ENCODE results near the gene B4GALT5. TPM values are rescaled to one million over a fixed set of nuclear protein-coding genes. Genes with fewer than 3 reads are reported as not detected.

Gene B4GALT5
- total and polyA plus RNA-seq, 2 donors (not counting 1 experiment from before 2014, with no cell fraction given): 21.0 to 28.0 TPM

DNA sequence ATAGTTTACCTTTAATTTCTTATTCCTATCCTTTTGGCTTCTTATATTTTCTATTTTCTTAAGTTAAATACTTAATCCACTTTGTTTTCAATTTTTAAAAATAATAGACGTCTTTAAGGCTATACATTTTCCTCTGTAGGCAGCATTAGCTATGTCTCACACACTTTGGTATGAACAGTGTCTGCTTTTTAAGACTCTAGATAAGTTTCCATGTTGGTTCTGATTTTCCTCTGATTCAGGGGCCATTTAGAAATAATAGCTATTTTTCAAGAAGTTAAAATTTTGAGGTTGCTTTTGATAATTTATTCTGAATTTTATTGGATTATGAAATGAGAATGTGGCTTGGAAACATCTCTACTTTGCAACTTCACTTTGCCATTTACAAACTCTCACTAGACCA lies 91.4 kb downstream of the B4GALT5 start:
- DNase-seq (ENCODE audit: low read depth in 2 of 2): no peak
- no peaks in the 10 kb centered on the region for H3K9me3 ChIP-seq (ENCODE audit: control insufficient read depth, insufficient read depth, low read depth, low read length)
- H3K79me2 ChIP-seq (ENCODE audit: control insufficient read depth, insufficient read depth, low read length): no peaks in the 10 kb centered on the region

DNA sequence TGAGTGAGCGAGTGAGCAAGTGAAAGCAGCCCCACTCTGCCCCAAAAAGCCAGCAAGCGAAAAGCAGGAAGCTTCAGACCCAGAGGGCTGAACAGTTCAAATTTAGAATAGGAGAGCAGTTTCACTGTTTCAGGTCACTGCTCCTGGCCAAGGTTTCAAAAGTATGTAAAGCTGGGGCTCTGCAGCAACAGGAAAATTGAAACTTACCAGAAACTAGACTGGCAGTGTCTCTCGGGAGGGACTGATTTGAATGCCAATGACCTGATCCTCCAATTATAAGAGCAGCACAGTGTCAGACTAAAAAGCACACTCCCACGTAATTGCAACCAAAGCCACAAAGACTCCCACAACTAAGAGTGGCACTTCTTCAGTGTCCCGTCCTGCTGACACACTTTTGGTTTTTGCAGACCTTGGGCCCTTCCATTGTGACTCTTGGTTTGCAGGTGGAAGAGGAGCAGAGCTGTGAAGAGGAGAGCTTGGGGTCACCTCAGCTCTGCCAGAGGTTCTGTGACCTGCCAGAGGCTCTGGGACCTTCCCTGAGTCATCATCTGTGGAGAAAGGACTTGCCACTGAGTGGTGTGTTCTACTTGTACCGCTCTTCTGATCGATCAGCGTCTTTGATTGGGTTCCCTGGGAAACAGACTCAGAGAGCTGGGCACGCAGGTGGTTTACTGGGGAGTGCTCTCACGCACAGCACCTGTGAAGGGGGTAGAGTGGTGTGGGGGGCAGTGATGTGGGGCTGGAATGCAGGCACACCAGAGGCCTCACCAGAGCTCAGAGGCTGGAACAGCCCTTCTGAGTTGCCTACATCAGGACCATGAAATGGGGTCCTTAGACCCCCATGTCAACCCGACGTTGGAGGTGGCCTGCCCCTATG lies 93.1 kb downstream of the B4GALT5 start:
- Histone ChIP-seq H3K4me1 (ENCODE audit: control insufficient read depth, extremely low read depth, insufficient read depth, low read length) (no peaks in the 10 kb centered on the region), H3K79me2 (ENCODE audit: control insufficient read depth, insufficient read depth, low read length) (no peaks in the 10 kb centered on the region), H3K27me3 (ENCODE audit: control insufficient read depth, insufficient read depth, low read length) (no peaks in the 10 kb centered on the region), H3K36me3 (ENCODE audit: control insufficient read depth, insufficient read depth, low read length) (no peaks in the 10 kb centered on the region), H4K20me1 (ENCODE audit: control insufficient read depth, extremely low read depth, insufficient read depth, low read length) (no peaks in the 10 kb centered on the region), H3K9me3 (ENCODE audit: control insufficient read depth, insufficient read depth, low read depth, low read length) (no peaks in the 10 kb centered on the region), H3K4me3 (replicated peaks in 1 of 4; ENCODE audit: control extremely low read depth in 1 of 4, insufficient read depth in 1 of 4, low read depth in 3 of 4, low read length in 4 of 4) (no peak overlapping the region), H2AFZ (ENCODE audit: low read length) (no peak overlapping the region), H3K27ac (ENCODE audit: insufficient read depth, low read length) (no peak overlapping the region), H3K9ac (ENCODE audit: insufficient read depth, low read length) (no peak overlapping the region), H3K4me2 (ENCODE audit: extremely low read depth, insufficient read depth, low read length) (no peak overlapping the region)
- DNase-seq (ENCODE audit: low read depth in 2 of 2): no peak
- no peak for TF ChIP-seq EZH2 (IDR thresholded peaks at IDR 0.05; ENCODE audit: low read length, missing control alignments)
- TF ChIP-seq, protein P1, sequence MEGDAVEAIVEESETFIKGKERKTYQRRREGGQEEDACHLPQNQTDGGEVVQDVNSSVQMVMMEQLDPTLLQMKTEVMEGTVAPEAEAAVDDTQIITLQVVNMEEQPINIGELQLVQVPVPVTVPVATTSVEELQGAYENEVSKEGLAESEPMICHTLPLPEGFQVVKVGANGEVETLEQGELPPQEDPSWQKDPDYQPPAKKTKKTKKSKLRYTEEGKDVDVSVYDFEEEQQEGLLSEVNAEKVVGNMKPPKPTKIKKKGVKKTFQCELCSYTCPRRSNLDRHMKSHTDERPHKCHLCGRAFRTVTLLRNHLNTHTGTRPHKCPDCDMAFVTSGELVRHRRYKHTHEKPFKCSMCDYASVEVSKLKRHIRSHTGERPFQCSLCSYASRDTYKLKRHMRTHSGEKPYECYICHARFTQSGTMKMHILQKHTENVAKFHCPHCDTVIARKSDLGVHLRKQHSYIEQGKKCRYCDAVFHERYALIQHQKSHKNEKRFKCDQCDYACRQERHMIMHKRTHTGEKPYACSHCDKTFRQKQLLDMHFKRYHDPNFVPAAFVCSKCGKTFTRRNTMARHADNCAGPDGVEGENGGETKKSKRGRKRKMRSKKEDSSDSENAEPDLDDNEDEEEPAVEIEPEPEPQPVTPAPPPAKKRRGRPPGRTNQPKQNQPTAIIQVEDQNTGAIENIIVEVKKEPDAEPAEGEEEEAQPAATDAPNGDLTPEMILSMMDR (conservative IDR thresholded peaks at IDR 0.05 in 1 of 2, IDR thresholded peaks at IDR 0.05 in 1 of 2; ENCODE audit: low read depth in 1 of 2, low read length in 2 of 2): no peak

More for the DNA sequence above, 91.4 kb downstream of the B4GALT5 start:
- Histone ChIP-seq H2AFZ (ENCODE audit: low read length) (no peak overlapping the region), H3K27me3 (ENCODE audit: control insufficient read depth, insufficient read depth, low read length) (peaks cover 5% of the 10 kb centered on the region), H3K27ac (ENCODE audit: insufficient read depth, low read length) (no peak overlapping the region), H3K4me2 (ENCODE audit: extremely low read depth, insufficient read depth, low read length) (no peak overlapping the region), H3K36me3 (ENCODE audit: control insufficient read depth, insufficient read depth, low read length) (no peaks in the 10 kb centered on the region), H4K20me1 (ENCODE audit: control insufficient read depth, extremely low read depth, insufficient read depth, low read length) (no peaks in the 10 kb centered on the region), H3K9ac (ENCODE audit: insufficient read depth, low read length) (no peak overlapping the region), H3K4me1 (ENCODE audit: control insufficient read depth, extremely low read depth, insufficient read depth, low read length) (no peaks in the 10 kb centered on the region), H3K4me3 (replicated peaks in 1 of 4; ENCODE audit: control extremely low read depth in 1 of 4, insufficient read depth in 1 of 4, low read depth in 3 of 4, low read length in 4 of 4) (no peak overlapping the region)
- no peak for TF ChIP-seq EZH2 (IDR thresholded peaks at IDR 0.05; ENCODE audit: low read length, missing control alignments)
- TF ChIP-seq, protein P1 (conservative IDR thresholded peaks at IDR 0.05 in 1 of 2, IDR thresholded peaks at IDR 0.05 in 1 of 2; ENCODE audit: low read depth in 1 of 2, low read length in 2 of 2): no peak

DNA sequence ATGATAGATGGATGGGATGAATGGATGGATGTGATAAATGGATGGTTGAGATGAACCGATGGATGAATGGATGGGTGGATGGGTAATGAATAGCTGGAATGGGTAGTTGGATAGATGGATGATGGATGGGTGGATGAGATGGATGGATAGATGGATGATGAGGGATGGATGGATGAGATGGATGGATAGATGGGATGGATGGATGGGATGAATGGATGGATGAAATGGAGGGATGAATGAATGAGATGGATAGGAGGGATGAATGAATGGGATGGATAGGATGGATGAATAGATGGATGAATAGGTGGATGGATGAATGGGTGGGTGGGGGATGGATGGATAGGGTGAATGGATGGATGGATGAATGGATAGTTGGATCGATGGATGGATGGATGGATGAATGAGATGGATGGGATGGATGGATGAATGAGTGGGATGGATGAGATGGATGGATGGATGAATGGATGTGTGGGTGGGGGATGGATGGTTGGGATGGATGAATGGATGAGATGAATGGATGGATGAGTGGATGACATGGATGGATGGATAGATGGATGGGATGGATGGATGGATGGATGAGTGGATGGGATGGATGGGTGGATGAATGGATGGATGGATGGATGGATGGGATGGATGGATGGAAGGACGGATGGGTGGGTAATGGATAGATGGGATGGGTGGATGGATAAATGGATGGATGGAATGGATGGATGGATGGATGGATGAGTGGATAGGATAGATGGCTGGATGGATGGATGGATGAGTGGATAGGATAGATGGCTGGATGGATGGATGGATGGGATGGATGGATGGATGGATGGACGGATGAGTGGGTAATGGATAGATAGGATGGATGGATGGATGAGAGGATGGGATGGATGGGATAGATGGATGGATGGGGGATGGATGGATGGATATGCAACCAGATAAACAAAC lies 94.3 kb downstream of the B4GALT5 start:
- H3K9ac ChIP-seq (ENCODE audit: insufficient read depth, low read length): no peak overlapping the region
- no peaks in the 10 kb centered on the region for H3K27me3 ChIP-seq (ENCODE audit: control insufficient read depth, insufficient read depth, low read length)
- no peaks in the 10 kb centered on the region for H3K4me1 ChIP-seq (ENCODE audit: control insufficient read depth, extremely low read depth, insufficient read depth, low read length)
- no peak for TF ChIP-seq EZH2 (IDR thresholded peaks at IDR 0.05; ENCODE audit: low read length, missing control alignments)
- TF ChIP-seq, protein P1 (conservative IDR thresholded peaks at IDR 0.05 in 1 of 2, IDR thresholded peaks at IDR 0.05 in 1 of 2; ENCODE audit: low read depth in 1 of 2, low read length in 2 of 2): no peak
- H3K36me3 ChIP-seq (ENCODE audit: control insufficient read depth, insufficient read depth, low read length): no peaks in the 10 kb centered on the region
- H3K79me2 ChIP-seq (ENCODE audit: control insufficient read depth, insufficient read depth, low read length): no peaks in the 10 kb centered on the region
- no peaks in the 10 kb centered on the region for H4K20me1 ChIP-seq (ENCODE audit: control insufficient read depth, extremely low read depth, insufficient read depth, low read length)
- no peak overlapping the region for H2AFZ ChIP-seq (ENCODE audit: low read length)
- H3K27ac ChIP-seq (ENCODE audit: insufficient read depth, low read length): no peak overlapping the region
- H3K4me3 ChIP-seq (replicated peaks in 1 of 4; ENCODE audit: control extremely low read depth in 1 of 4, insufficient read depth in 1 of 4, low read depth in 3 of 4, low read length in 4 of 4): no peak overlapping the region
- H3K4me2 ChIP-seq (ENCODE audit: extremely low read depth, insufficient read depth, low read length): no peak overlapping the region
- no peak for DNase-seq (ENCODE audit: low read depth in 2 of 2)
- no peaks in the 10 kb centered on the region for H3K9me3 ChIP-seq (ENCODE audit: control insufficient read depth, insufficient read depth, low read depth, low read length)

Data from fibroblast of lung (primary cell).